HepG2 (cell line): ENCODE results near the gene LYST. TPM values are rescaled to one million over a fixed set of nuclear protein-coding genes. Genes with fewer than 3 reads are reported as not detected.

ENCODE experiments used
- AKAP8 ChIP-seq: sonication (generic); formaldehyde crosslinking; IDR thresholded peaks from 2 replicates; pipeline ENCODE4 v1.5.1; 2020; ENCODE audit warnings: mild to moderate bottlenecking, missing genetic modification reagents
- ARID5B ChIP-seq: IDR thresholded peaks from 2 replicates; pipeline ENCODE4 v1.4.0; 2020; ENCODE audit warnings: mild to moderate bottlenecking, missing genetic modification reagents
- ATF1 ChIP-seq: IDR thresholded peaks from 2 replicates; pipeline ENCODE4 v1.6.1; 2016; ENCODE audit warnings: mild to moderate bottlenecking, control low read depth
- CEBPG ChIP-seq: IDR thresholded peaks from 2 replicates; pipeline ENCODE4 v1.6.1; 2016
- CEBPZ ChIP-seq: IDR thresholded peaks from 2 replicates; pipeline ENCODE4 v1.6.1; 2012; ENCODE audit warnings: low read length, improper control_type of control experiment
- EHMT2 ChIP-seq: fragments of 200-600 bp; sonication (generic); IDR thresholded peaks from 2 replicates; pipeline ENCODE4 v1.7.0; 2017; ENCODE audit warnings: antibody characterized with exemption, low read depth, low read length, borderline replicate concordance
- ELF4 ChIP-seq: sonication (generic); formaldehyde crosslinking; IDR thresholded peaks from 2 replicates; pipeline ENCODE4 v1.5.0; 2020; ENCODE audit warnings: missing genetic modification reagents, mild to moderate bottlenecking, moderate library complexity, borderline replicate concordance
- ETS1 ChIP-seq: sonication (generic); formaldehyde crosslinking; IDR thresholded peaks from 2 replicates; pipeline ENCODE4 v1.4.0; 2020; ENCODE audit warnings: missing genetic modification reagents
- HDAC2 ChIP-seq: sonication (generic); formaldehyde crosslinking; IDR thresholded peaks from 2 replicates; pipeline ENCODE4 v1.4.0; 2020; ENCODE audit warnings: missing genetic modification reagents
- HOXA7 ChIP-seq: sonication (generic); formaldehyde crosslinking; IDR thresholded peaks from 2 replicates; pipeline ENCODE4 v1.8.1; 2022; ENCODE audit warnings: mild to moderate bottlenecking, missing genetic modification reagents, moderate library complexity
- LCORL ChIP-seq, 2 experiments: fragments of 450-650 bp in 1 of 2; sonication (generic) in 1 of 2; formaldehyde crosslinking in 1 of 2; IDR thresholded peaks; 2 replicates each; pipeline versions ENCODE4 v1.5.0 to v1.6.1; 2017 to 2020; ENCODE audit warnings: antibody characterized with exemption in 1 of 2, missing genetic modification reagents in 1 of 2
- RCOR2 ChIP-seq: IDR thresholded peaks from 2 replicates; pipeline ENCODE4 v1.6.1; 2016; ENCODE audit warnings: missing biosample characterization, missing genetic modification reagents
- RXRB ChIP-seq: IDR thresholded peaks from 2 replicates; pipeline ENCODE4 v1.6.1; 2016; ENCODE audit warnings: borderline replicate concordance, missing genetic modification reagents, missing compliant biosample characterization
- TEAD2 ChIP-seq: sonication (generic); formaldehyde crosslinking; IDR thresholded peaks from 2 replicates; pipeline ENCODE4 v1.9.0; 2021; ENCODE audit warnings: missing genetic modification reagents
- ZFAT ChIP-seq: sonication (generic); formaldehyde crosslinking; conservative IDR thresholded peaks from 2 replicates; pipeline ENCODE4 v1.8.1; 2023; ENCODE audit warnings: missing genetic modification reagents, inconsistent platforms
- ZNF329 ChIP-seq: sonication (generic); formaldehyde crosslinking; IDR thresholded peaks from 2 replicates; pipeline ENCODE4 v1.9.0; 2021; ENCODE audit warnings: low read depth, mild to moderate bottlenecking, missing genetic modification reagents
- ZSCAN9 ChIP-seq: IDR thresholded peaks from 2 replicates; pipeline ENCODE4 v1.6.1; 2016; ENCODE audit warnings: borderline replicate concordance
- polyA plus RNA-seq, 8 experiments: library from polyadenylated mRNA; depleted of rRNA in 3 of 8; stranded (reverse) in 7 of 8; unstranded in 1 of 8; fragments of >200 nt; fragmentation: Illumina TruSeq in 4 of 8; extraction: Trizol in 4 of 8; gene quantifications; 2 replicates each; pipeline versions ENCODE4 v1.2.1 to v1.2.3, GENCODE V29; 2011 to 2016; ENCODE audit warnings: low read depth in 4 of 8, missing spikeins in 1 of 8, mixed read lengths in 1 of 8; ENCODE audit not compliant: insufficient read depth in 1 of 8
- total RNA-seq, 5 experiments: library from RNA; depleted of rRNA; stranded (reverse); fragments of >200 nt; fragmentation: Illumina TruSeq; extraction: Trizol; gene quantifications; 2 replicates each; pipeline ENCODE4 v1.2.3, GENCODE V29; 2016; ENCODE audit warnings: low read depth in 1 of 5
- TF ChIP-seq, protein P1 (sequence below): sonication (generic); formaldehyde crosslinking; conservative IDR thresholded peaks from 2 replicates; pipeline ENCODE4 v1.5.0; 2020; ENCODE audit warnings: missing genetic modification reagents
- TF ChIP-seq, protein P2 (sequence below): sonication (generic); formaldehyde crosslinking; IDR thresholded peaks from 2 replicates; pipeline ENCODE4 v1.5.1; 2020; ENCODE audit warnings: missing genetic modification reagents, mild to moderate bottlenecking, borderline replicate concordance

Gene LYST
- total and polyA plus RNA-seq, 2 of the 13 experiments (the other 11 are each of a cell fraction or from before 2014, with no cell fraction given): 0.91 to 2.5 TPM

- TF ChIP-seq, protein P1, sequence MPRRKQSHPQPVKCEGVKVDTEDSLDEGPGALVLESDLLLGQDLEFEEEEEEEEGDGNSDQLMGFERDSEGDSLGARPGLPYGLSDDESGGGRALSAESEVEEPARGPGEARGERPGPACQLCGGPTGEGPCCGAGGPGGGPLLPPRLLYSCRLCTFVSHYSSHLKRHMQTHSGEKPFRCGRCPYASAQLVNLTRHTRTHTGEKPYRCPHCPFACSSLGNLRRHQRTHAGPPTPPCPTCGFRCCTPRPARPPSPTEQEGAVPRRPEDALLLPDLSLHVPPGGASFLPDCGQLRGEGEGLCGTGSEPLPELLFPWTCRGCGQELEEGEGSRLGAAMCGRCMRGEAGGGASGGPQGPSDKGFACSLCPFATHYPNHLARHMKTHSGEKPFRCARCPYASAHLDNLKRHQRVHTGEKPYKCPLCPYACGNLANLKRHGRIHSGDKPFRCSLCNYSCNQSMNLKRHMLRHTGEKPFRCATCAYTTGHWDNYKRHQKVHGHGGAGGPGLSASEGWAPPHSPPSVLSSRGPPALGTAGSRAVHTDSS (CRISPR knock-in tag): no peak
- TF ChIP-seq CEBPZ: no peak
- no peak for TF ChIP-seq HOXA7
- TF ChIP-seq RXRB (CRISPR knock-in tag): peak; percentile 55
- TF ChIP-seq ELF4 (CRISPR knock-in tag): no peak
- TF ChIP-seq CEBPG (CRISPR knock-in tag): peak; percentile 38; the same call in 1 of the 2 replicates
- TF ChIP-seq HDAC2 (CRISPR knock-in tag): peak; percentile 57
- TF ChIP-seq LCORL (IDR thresholded peaks at IDR 0.05): no peak
- 0 out of 2 replicates have a peak, but pooled peaks have one; percentile 30 for TF ChIP-seq LCORL (CRISPR knock-in tag; IDR thresholded peaks at IDR 0.05)
- peak; percentile 86 for TF ChIP-seq ARID5B
- no peak for TF ChIP-seq ZFAT (CRISPR knock-in tag)
- TF ChIP-seq ATF1 (CRISPR knock-in tag): no peak
- TF ChIP-seq TEAD2 (CRISPR knock-in tag): no peak
- TF ChIP-seq, protein P2, sequence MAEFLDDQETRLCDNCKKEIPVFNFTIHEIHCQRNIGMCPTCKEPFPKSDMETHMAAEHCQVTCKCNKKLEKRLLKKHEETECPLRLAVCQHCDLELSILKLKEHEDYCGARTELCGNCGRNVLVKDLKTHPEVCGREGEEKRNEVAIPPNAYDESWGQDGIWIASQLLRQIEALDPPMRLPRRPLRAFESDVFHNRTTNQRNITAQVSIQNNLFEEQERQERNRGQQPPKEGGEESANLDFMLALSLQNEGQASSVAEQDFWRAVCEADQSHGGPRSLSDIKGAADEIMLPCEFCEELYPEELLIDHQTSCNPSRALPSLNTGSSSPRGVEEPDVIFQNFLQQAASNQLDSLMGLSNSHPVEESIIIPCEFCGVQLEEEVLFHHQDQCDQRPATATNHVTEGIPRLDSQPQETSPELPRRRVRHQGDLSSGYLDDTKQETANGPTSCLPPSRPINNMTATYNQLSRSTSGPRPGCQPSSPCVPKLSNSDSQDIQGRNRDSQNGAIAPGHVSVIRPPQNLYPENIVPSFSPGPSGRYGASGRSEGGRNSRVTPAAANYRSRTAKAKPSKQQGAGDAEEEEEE (CRISPR knock-in tag): no peak
- TF ChIP-seq ZNF329 (CRISPR knock-in tag): no peak
- no peak for TF ChIP-seq ETS1 (CRISPR knock-in tag)
- no peak for TF ChIP-seq AKAP8
- TF ChIP-seq EHMT2: no peak
- peak; percentile 63; the same call in 1 of the 2 replicates for TF ChIP-seq RCOR2 (CRISPR knock-in tag)
- TF ChIP-seq ZSCAN9 (CRISPR knock-in tag): 0 out of 2 replicates have a peak, but pooled peaks have one; percentile 32
These were observed 43.0 kb downstream of the LYST start (continued) for GRCh38 chr1:235823684-235824083.
